Hematopoietic multipotent progenitor cell treated with erythropoietin and hydrocortisone succinate and interleukin-3 and kit ligand, for 8 days (in vitro differentiated cells): Measurements from ENCODE around the gene FAM161A.
"Not testable (repeated sequence)": the region's sequence is repeated elsewhere in the genome, so short reads cannot be mapped to it uniquely, and the experiment has no call there.

Experiments used
- DNase-seq: peaks from one replicate; pipeline ENCODE4 v3.0.0-alpha.2; 2015

The FAM161A gene, protein sequence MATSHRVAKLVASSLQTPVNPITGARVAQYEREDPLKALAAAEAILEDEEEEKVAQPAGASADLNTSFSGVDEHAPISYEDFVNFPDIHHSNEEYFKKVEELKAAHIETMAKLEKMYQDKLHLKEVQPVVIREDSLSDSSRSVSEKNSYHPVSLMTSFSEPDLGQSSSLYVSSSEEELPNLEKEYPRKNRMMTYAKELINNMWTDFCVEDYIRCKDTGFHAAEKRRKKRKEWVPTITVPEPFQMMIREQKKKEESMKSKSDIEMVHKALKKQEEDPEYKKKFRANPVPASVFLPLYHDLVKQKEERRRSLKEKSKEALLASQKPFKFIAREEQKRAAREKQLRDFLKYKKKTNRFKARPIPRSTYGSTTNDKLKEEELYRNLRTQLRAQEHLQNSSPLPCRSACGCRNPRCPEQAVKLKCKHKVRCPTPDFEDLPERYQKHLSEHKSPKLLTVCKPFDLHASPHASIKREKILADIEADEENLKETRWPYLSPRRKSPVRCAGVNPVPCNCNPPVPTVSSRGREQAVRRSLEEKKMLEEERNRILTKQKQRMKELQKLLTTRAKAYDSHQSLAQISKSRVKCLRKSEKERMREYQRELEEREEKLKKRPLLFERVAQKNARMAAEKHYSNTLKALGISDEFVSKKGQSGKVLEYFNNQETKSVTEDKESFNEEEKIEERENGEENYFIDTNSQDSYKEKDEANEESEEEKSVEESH

DNA sequence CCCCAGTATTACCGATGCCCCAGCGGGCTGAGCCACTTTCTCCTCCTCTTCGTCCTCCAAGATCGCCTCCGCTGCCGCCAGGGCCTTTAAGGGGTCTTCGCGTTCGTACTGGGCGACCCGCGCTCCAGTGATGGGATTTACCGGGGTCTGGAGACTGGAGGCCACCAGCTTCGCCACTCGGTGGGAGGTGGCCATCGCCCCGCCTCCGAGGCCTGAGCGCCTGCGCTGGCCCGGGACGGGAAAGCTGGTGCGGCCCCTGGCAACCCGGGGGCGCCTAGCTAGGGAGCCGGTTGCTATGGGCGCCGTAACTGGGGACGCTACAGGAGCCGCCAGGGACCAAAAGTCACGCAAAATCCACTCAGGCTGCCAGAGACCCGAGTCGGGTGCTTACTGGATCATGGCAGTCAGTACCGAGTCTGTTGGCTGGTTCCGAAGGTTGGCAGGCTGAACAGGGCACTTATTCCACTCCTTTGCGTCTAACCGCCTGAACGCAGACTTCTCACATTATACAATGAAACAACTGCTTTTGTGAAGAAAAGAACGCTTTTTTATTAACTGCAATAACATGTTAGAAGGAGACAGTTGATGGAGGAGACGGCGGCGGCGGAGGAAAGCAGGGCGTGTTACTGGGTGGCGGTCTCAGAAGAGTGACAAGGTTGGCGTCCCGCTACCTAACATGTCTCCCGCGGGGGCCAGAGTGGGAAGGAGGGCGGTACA is at the start of gene FAM161A:
Gene FAM161A (minus strand): TSS at position 214 of the 717 bp plus-strand sequence. CDS start 19 bp downstream, at position 195.
- DNase-seq: peak; percentile 88

DNA sequence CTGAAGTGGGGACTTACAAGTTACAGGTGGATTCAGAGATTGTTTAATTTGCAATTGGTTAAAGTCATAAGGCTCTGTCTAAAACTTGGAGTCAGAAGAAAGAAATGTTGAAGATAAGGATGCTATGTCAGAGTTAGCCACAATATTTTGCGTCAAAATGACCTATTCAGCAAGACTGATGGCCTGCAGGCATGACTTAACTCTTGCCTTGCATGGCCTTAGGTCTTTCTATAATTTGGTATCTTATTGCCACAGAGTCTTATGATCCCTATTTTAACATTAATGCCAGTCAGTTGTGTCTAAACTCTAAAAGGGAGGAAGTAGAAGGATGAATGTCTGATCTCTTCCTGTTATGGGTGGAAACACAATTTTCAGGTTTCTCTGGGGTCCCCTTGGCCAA is 46.4 kb upstream of the FAM161A start:
- DNase-seq: no peak

DNA sequence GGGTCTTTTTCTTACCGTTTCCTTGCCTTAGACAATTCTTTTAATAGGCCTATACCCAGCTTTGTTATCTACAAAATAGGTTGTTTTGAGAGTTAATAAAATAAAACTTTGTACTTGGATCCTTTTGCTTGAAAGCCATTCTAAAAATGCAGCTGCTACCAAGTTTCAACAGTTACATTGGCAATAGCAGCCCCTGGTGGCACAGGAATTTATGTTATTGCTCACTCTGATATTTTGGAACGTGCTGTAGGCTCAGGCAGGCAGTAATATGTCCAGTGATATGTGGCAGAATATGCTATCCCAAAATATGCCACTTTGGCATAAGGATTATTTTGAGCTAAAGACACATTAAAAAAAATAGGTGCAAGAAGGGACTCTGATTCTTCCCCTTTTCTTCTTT is 45.0 kb upstream of the FAM161A start:
- DNase-seq: peak; percentile 61

DNA sequence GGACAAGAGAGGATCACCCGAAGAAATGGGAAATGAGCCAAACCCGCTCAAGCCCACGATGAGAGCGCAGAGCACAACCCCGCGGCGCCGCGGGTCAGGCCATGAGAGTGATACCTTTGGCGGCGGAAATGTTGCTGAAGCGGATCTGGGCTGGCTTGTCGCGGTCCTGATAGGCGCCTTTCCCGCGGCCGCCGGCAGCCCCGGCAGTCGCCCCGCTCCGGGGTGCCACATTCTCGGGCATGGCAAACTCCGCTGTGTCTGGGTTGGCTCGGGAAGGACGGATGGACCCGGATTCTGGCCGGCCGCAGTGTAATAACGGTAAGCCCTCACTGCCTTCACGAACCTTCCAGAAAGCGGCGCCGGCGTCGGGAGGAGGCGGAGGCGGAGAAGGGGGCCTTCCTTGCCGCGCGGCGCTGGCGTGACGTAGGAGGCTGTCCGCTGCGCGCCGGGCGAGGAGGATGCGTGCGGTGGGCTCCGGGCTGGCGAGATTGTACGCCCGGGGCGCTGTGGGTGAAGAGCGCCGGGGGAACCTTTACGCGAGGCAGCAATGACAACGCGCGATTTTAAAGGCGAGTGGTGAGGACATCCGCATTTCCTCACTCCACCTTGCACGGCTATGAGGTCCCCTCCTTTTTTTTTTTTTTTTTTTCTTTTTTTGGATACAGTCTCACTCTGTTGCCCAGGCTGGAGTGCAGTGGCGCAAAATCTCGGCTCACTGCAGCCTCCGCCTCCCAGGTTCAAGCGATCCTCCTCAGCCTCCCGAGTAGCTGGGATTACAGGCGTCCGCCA is 34.6 kb upstream of the FAM161A start, which contains the start of gene CCT4:
Gene CCT4 (minus strand): TSS at position 390 of the 789 bp plus-strand sequence. CDS start 149 bp downstream, at position 241.
- peak; percentile 87 for DNase-seq

DNA sequence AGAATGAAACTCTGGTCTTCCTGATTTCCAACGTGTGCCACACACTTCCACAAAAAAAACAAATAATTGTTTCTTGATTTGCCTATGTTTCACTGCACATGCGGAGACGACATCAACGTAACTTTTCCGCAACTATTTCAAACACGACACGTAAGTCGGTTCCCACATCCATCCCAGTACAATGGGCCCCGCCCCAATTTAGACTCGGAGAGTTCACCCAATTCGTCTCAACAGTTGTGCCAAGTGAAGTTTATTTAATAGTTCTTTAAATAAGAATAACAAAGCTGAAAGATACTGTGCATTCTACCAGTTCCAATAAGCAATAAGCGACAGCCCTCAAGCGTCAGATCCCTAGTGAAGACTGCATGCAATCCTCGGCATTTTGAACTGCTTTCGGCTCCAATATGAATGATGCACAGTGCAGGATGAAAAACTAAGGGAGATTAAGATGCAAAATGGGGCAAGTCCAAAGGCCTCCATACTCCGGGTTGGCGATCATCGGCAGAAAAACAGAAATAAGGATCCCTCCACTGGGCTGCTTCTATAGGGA is 33.9 kb upstream of the FAM161A start:
- DNase-seq: peak; percentile 66

DNA sequence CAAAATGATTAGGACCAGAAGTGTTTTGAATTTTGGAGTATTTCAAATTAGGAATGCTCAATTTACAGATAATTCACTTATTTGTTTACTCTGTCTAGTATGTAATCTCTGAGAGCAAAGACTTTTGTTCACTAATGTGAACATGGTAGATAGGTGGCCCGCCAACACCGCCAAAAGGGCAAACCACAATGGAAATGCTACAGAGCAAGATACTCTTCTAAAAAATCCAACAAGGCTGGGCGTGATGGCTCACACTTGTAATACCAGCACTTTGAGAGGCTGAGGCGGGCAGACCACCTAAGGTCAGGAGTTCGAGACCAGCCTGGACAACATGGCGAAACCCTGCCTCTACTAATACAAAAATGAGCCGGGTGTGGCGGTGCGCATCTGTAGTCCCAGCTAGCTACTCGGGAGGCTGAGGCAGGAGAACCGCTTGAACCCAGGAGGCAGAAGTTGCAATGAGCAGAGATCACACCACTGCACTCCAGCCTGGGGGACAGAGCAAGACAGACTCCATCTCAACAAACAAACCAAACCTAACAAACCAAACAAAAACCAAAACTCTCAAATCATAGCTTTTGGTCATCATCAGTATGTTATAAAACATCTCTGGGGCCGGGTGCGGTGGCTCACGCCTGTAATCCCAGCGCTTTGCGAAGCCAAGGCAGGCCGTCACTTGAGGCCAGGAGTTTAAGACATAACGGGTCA is 32.2 kb upstream of the FAM161A start:
- peak; percentile 17 for DNase-seq

DNA sequence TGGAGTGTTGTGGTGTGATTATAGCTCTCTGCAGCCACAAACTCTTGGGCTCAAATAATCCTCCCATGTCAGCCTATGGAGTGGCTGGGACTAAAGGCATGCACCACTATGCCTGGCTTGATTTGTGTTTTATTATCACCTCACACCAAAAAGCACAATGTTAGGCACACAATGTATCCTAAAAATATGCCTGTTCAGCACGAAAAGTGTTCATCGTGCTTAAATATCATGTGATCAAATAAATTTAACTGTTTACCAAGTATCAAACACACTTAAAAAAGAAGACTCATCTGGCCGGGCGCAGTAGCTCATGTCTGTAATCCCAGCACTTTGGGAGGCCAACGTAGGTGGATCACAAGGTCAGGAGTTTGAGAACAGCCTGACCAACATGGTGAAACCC is 29.0 kb upstream of the FAM161A start:
- no peak for DNase-seq

DNA sequence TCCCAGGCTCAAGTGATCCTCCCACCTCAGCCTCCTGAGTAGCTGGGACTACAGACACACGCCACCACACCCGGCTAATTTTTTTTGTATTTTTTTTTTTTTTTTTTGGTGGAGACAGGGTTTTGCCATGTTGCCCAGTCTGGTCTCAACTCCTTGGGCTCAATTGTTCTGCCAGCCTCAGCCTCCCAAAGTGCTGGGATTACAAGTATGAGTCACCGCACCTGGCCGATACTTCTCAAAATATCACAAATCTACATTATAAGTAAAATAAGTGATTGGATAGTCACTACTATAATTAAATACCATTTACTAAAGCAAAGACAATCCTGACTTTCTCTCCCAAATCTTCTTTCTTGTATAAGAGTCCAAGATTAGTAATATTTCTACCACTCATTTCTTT is 25.5 kb upstream of the FAM161A start:
- DNase-seq: not testable (repeated sequence)

DNA sequence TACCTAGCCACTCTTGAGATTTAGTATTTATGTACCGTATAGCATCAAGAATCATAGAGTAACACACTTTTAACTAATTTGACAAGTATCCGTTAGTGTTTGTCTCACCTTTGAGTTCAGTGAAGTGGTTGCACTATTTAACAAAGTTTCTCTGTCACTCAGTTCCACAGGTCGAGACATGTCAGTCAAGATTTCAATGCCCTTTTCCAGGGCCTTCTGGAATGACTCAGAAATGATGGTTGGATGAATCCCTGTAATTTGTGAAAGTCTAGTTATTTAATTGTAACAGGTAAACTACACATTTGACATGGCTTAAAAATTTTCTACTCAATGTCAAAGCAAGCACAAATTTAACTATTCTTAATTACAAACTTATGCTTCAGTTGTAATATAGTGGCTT is 24.9 kb upstream of the FAM161A start:
- DNase-seq: no peak

DNA sequence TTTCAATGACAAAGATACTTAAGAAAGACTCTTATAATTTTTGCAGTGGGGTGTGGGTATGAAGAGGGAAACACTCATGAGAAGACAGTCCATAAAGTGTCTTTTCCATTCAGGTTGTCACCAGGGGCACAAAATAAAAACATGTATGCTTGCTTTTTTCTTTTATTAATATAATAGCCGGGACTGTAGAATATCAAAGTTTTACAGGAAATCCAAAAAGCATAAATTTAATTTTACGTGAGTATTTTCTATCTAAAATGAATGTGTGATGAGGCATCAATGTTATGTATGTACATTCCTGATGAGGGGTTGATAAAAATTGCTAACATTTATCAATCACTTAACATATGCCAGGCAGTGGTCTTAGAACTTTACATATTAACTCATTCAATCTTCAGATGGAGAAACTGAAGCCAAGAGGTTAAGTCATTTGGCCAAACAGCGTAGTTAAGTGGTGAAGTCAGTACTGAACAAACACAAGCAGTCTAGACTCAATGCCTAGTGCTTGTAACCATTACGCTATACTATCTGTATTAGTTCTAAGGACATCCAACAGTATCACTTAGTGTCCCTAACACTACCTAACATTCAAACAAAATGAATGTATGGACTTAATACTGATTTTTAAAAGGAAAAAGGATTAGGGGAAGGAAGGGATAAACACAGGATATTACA is 23.8 kb upstream of the FAM161A start:
- DNase-seq: no peak

DNA sequence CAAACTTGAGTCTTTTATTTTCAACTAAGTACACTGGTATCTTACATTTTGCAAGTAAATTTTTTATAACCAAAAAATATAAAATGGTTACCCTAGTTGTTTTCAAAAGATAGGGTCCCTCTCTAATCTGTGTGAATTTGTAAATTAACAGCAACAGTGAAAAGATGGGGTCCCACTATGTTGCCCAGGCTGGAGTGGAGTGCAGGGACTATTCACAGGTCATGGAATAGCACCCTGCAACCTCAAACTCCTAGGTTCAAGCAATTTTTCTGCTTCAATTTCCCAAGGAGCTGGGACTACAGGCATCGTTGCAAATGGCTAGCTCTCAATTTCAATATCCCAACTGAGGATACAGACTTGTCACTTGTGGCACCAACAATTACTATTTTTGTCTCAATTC is 22.5 kb upstream of the FAM161A start:
- no peak for DNase-seq

DNA sequence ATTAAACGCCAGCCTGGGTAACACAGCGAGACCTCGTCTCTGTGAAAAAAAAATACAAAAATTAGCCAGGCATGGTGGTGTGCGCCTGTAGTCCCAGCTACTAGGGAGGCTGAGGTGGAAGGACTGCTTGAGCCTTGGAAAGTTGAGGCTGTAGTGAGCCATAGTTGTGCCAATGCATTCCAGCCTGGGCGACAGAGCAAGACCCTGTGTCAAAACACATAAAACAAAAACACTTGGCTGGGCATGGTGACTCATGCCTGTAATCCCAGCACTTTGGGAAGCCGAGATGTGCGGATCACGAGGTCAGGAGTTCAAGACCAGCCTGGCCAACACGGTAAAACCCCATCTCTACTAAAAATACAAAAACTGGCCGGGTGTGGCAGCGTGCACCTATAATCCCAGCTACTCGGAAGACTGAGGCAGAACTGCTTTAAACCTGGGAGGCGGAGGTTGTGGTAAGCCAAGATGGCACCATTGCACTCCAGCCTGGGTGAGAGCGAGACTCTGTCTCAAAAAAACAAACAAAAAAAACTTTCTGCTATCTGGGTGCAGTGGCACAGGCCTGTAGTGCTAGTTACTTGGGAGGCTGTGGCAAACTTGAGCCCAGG is 12.7 kb upstream of the FAM161A start:
- not testable (repeated sequence) for DNase-seq

DNA sequence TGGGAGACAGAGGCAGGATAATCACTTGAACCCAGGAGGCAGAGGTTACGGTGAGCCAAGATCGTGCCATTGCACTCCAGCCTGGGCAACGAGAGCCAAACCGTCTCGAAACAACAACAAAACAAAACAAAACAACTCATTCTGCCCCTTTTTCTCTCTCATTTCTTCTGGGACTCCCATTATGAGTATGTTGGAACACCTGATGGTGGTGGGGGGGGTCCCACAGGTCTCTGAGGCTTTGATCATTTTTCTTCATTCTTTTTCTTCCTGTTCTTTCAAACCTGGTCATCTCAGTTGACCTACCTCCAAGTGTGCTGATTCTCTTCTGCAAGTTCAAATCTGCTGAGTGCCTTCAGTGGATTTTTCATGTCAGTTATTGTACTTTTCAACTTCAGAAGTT is 8.2 kb upstream of the FAM161A start:
- no peak for DNase-seq

DNA sequence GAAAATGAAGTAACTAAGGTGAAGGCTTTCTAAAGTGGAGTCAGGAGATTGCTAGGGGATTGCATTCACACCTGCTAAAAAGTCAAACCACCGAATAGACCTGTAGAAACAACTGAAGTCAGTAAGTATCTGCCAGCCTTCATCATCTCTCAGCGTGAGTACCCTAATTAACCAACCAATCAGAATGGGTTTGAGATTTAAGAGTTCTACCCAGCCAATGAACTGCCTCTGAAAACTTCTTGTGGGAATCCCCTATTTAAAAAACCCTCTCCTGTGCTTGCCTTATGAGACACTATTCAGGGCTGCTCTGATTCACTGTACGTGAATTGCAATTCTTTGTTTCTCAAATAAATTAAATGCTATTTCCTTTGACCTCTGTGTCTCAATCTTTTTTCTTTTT is 3.4 kb upstream of the FAM161A start:
- DNase-seq: no peak

DNA sequence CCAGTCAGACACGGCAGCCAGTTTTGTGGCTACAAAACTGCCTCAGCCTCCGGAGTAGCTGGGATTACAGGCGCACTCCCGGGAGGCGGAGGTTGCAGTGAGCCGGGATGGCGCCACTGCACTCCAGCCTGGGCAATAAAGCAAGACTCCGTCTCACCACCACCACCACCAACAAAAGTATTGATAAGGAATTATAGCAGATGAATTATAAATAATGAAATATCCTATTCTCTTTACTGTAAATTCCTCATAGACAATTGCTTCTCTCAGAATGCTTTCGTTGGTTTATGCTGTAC is 1.4 kb upstream of the FAM161A start:
- DNase-seq: no peak

DNA sequence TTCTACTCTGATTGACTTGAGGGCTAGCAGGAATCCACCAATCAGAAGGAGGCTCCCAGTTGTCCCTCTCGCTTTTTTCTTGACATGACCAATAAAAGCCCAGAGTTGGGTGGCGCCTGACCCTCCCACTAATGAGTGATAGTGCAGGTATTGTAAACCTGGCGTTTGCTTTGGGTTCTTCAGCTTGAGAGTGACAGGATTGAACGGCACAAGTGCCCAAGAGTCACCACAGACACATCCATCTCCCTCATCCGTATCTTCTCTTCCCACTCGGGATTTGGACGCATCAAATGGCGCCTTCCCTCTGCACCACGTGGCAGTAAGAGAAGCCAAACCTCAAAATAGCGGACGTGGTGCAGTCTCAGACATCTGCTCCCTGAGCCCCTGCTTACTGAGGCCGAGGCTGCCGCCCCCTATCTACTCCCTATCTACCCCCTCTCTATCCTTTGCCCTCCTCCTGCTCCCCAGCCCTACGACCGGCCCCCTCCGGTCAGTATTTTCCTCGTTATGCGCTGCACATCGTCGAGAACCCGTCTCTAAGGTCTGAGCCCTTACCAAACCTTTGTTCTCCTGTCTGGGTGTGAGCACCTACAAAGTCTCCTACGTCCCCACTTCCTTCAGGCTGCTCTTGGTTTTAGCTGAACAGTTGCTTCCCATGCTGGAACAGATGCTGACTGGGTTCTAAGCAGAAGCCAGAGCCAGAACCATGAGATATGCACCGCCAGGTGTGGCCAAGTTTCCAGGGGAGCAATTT is 881 bp upstream of the FAM161A start:
- DNase-seq: peak; percentile 99

DNA sequence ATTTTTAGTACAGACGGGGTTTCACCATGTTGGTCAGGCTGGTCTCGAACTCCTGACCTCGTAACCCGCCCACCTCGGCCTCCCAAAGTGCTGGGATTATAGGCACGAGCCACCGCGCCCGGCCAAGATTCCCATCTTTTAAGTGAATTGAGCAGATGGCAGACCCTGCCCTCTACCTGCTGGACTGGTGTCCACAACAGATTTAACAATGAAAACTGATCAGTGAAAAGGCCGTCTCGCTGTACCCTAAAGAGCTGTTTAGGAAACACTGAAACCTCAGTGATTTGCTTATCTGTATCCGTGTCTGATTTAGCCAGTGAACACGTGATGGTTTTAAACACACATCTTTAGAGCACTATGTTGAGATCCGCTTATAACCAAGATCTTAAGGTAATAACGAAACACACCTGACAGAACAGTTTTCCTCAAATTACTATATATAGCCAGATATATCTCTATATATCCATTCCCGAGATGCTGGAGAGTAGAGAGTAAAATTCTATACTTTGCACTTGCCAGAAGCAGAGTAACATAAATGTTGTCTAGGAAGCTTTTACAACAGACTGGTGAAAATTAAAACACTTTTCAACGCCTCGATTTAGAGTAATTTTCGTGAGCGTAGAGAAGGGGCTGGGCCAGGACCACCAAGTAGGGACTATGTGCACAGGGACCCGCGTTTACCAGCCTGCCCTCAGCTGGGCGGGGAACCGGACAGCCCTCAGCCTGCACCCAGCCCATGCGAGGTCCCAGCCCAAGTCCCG is 594 bp downstream of the FAM161A start:
- DNase-seq: peak; percentile 26

DNA sequence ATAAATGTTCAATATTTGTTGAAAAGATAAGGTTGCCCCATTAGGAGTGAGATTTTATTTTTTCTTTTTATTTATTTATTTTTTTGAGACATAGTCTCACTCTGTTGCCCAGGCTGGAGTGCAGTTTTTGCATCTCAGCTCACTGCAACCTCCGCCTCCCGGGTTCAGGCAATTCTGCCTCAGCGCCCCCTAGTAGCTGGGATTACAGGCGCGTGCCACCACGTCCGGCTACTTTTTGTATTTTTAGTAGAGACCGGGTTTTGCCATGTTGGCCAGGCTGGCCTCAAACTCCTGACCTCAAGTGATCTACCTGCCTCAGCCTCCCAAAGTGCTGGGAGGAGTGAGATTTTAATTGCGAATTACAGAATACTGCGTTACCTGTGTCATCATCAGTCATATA is 2.6 kb downstream of the FAM161A start:
- DNase-seq: not testable (repeated sequence)

DNA sequence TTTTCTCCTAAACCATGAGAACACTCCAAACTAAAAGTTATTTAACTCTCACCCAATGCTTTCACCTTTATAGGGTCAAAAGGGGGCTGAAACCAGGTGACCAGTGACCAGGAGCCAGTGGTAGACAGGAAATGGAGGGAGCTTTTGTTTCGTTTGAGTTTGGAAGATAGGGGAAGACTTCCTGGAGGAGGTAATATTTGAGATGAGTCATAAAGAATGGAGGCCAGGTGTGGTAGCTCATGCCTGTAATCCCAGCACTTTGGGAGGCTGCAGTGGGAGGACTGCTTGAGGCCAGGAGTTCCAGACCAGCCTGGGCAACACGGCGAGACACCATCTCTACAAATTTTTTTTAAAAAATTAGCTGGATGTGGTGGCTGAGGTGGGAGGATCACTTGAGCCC is 8.5 kb downstream of the FAM161A start:
- DNase-seq: no peak
